NOMO-1 (cell line): ENCODE data around the gene NINJ2.

Experiments used
- DNase-seq, 2 experiments: peaks; one replicate each; lab custom pipeline; 2025; ENCODE audit not compliant: unreplicated experiment in 2 of 2; lab: John Stamatoyannopoulos, UW

The NINJ2 gene

DNA sequence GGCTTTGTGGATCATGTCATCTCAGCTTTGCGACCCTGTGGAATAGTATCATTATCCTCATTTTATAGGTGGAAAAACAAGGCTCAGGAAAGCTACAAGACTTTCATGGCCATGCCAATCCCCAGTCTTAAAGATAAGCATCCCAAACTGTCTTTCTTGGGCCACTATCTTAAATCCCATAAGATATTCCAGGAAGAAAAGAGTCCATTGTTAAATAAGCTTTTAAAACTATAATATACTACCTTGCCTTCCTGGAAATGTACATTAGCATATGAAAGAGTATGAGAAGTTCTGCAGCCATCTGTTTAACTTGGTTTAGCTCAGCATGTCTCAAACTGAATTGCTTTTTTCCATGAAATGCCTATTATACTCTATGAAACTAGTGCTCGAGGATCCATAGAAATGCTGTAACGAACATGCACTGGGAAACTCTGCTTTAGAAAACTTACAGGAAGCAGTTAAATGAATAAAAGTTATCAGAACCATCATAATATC lies 126.4 kb downstream of the NINJ2 start:
- DNase-seq = no peak

DNA sequence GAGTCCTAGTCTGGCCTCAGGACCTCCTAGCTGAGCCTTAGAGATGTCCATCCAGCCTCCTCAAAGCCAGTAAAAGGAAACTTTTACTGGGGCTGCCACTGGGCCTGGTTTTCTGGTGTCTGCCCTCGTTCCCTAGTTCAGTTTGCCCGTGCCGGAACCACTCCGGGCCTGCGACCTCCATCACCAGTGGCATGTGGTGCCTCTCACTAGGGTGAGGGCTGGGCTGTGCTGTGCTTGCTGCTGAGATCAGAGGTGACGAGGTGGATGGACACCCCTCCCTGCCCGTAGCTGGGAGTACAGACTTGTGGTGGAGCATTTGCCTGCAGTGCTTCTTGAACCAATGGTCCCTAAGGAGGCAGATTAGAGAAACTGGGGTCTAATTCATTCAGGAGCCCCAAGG lies 127.8 kb downstream of the NINJ2 start:
- DNase-seq = no peak

DNA sequence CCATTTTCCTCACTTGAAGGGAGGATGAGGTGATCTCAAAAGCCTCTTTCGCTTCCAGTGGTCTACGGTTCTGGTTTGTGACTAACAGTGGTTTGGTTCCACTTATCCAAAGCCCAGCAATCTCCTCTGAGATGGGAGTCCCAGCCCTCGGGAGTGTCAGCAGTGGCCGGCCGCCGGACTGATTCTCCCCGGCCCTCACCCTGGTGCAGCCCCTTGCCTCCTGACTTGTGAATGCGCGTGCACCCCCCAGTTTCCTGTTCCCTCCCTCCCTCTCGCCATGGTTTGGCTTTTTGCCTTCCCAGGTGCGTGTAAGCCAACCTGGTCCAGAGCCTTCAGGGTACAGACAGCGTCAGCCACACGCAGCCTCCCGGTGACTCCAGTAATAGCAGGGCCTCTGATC lies 129.0 kb downstream of the NINJ2 start:
- no peak for DNase-seq

DNA sequence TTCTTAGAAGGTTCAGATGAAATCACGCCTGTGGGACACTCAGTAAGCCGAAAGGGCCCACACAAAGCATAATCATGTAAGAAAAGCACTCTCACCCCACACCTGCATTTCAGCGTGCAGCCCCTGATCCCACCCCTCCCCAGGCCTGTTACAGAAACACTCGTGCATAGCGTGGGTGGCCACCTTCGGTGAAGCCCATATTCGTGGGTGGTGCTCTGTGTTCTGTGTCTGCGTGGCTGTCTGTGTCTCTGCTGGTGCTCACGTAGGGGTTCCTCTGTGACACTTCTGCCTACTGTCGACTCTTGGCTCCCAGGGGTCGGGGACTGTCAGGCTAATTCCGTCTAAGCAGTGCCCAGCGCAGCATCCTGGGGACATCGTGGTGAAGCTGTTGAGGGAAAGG lies 129.5 kb downstream of the NINJ2 start:
- no peak for DNase-seq

DNA sequence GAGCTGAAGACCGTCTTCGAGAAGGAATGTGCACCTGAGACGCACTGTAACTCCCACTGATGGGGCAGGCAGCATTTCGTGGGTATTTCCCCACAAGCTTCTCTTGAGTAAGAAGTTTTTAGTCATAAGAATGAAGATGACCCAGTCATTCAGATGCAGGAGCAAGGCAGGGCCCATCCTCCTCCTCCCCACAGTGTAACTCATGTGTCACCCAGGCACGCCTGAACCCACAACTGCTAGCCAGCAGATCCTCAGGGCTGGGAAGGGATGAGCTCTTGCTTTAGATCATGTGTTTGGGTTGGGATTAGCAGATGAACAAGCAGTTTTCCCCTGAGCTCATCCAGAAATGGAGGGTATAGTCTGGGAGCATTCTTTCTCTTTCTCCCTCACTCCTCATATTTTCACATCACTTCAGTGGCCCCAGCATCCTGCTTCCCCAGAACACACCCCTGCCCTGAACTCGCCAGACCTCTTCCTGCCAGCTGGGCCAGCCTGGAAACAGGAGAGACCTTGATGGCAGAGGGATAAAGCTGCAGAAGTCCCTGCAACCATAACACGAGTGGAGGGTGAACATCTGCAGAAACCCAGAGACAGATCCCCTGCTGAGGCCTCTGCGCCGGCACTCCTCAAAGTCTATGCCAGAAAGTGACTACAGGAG lies 130.2 kb downstream of the NINJ2 start:
- no peak for DNase-seq

DNA sequence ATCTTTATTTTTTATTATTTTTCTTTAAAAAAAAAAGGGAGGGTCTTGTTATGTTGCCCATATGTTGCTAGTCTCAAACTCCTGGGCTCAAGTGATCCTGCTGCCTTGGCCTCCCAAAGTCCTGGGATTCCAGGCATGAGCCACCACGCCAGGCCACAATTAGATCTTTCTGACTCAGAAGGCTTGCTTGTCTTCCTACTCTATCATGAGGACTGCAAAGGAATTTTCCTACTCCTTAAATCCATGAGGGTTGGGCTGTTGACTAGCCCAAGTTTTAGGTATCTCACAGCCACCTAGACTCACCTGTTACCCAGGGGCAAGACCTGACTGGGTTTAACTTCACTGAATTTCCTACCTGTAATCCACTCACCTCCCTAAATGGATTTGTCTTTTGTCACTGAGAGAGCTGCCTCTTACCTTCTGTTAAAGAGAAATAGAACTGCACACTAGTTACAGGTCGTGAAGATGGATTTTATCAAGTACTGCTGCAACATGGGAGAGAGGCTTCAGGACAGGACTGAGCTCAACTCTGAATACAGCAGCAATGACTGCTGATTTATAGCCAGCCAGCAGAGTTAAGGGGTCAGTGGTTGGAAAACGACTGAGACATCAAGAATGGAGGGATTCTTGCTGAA lies 131.2 kb downstream of the NINJ2 start:
- DNase-seq = no peak

DNA sequence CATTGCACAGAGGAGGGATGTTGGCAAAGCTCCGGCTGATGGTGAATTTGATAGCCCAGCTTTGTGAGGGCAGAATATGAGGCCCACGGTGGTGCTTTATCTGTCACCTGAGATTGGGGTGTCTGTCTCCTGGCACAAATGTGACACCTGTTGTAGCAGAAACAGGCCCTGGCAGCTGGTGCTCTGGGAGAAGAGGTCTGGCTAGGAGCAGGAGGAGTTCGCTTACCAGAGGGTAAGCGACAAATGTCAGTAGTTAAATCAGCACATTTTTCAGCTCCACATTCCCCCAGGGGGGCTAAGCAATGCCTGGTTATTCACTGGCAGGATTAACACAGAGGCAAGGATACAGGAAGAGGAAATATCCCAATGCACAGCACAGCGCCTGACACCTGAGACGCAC lies 132.4 kb downstream of the NINJ2 start:
- DNase-seq = no peak

DNA sequence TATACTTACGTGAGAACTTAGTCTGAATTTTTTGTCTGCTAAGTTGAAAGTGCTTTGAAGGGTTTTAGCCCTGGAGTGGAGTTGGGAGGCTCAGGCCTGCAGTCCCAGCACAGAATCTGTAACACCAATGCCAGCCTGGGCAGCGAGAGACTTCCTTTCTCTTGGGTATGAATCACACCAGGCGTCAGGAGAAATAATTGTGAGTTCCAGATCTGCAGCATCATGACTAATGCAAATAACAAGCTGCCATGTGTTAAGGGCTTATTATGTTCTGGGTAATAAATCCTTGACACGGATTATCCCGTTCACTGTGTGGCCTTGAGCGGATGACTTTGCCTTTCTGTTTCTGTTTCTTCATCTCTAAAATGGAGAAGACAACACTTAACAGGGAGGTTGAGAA lies 132.9 kb downstream of the NINJ2 start:
- DNase-seq = no peak

DNA sequence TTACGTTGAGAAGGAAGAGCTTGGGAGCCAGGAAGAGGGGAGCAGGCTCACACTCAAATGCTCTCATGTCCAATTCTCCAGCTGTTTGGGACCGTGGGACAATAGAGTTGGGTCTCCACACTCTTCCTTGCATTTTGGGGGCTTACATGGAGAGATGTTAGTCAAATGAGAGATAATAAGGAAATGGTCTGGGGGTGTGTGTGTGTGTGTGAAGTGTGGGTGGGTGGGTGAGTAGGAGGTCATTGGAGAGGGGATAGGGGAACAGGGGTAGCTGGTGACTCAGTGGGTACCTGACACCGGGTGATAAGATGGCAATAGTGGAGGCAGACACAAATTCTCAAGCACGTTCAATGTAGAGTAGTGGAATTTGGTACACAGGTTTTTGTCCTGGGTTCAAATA lies 135.5 kb downstream of the NINJ2 start:
- no peak for DNase-seq

DNA sequence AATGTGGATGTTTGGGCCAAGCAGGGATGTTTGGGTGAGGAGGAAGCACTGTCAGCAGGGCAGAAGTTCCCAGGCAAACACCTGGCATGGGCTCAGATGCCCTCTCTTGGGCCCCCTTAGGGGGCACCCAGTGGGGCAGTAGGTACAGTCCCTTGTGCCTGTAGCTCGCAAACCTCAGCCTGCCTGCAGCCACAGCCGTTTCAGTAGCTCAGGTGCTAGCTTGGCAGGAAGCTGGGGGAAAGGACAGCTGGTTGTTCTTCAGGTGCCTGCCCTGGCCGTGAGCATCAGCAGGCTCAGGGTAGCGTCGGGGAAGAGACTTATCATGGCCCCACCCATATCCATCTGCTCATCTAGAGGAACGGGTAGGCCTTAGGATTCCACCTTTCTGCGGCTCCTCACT lies 136.0 kb downstream of the NINJ2 start:
- no peak for DNase-seq

DNA sequence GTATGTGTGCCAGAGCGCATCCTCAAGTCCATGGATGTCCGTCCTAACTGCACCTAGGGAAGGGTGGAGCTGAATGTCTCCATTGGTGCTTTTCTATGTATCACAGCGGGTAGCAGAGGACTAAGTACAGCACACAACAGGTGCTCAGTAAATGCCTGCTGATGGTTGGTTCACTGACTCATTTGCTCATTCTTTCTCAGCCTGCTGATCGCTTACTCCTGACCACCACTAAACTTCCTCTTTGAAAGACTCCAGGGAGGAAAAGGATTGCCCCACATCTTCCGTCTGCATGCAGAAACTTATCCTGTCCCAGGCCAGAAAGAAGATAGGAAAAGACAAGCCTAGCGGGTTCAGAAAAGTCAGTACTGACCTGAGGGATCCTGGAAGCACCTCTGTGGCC lies 137.2 kb downstream of the NINJ2 start:
- peak in 1 of 2 experiments; percentile 29 for DNase-seq

DNA sequence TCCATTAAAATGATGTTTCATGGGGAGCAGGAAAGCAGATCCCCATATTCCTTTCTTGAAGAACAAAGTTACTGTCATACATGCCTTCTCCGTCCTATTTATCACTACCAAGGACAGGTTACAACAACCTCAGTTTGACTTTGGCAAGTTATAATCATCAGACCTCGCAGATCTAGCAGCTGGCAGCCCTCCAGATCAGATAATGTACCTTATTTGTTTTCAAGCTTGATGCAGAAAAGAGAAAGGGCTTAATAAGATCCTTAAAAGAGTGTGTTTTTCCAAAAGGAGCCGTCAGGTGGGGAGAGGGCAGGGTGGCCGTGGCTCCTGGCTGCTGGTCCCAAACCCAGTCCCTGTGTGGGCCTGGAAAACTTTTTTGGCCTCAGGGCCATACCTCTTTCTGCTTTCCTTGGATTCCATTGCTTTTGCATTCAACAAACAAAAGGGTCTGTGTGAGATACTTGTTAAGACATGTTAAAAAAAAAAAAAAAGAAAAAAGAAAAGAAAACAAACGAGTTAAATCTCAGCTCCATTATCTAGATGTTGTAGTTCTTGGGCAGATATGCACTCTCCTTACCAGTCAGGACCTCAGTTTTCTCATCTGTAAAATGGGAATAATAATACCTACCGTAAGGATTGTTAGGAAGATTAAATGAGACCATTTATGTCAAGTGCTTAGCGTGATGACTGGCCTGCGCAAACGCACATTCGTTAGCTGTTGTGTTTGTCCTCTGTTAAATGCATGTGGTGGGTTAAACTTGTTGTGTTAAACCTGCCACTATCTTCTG lies 138.9 kb downstream of the NINJ2 start:
- DNase-seq = no peak

DNA sequence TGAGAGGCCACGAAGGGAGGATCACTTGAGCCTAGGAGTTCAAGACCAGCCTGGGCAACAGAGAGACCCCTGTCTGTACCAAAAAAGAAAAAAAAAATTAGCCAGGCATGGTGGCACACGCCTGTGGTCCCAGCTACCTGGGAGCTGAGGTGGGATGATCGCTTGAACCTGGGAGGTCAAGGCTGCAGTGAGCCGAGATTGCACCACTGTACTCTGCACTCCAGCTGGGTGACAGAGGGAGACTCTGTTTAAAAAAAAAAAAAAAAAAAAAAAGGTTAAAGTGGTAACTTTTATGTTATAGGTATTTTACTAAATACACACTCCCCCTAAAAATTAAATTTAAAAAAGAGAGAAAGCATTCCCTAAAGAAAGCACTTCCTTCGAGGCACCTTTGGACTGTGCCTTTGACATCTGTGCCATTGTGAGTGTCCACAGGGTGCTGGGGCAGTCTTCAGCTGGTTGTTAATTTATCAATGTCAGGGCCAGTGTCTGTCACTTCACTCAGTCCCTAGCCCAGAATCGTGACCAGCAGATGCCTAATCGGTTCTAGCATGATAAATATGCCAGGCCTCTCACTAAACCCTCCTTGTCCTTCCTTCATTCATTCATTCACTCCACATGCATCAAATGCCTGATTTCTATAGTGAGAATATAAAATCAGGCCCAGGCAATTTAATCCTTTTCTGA lies 140.4 kb downstream of the NINJ2 start:
- DNase-seq = no peak

DNA sequence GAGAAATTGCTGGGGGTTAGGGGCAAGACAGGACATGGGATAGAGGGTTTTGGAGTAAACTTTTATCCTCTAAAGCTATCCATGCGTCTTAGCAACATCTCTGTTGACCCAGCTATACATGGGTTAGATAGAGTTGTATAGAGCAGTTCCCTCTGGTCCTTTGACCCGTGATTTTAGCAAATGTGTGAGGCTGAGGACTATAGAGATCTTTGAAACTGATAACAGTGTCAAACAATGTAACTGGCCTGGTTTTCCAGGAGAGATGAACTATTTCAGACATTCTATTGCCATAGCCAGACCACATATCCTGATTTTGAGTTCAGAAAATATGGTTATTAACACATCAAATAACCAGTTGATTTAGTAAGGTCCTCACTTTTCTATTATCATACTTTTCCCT lies 143.1 kb downstream of the NINJ2 start:
- DNase-seq = no peak

DNA sequence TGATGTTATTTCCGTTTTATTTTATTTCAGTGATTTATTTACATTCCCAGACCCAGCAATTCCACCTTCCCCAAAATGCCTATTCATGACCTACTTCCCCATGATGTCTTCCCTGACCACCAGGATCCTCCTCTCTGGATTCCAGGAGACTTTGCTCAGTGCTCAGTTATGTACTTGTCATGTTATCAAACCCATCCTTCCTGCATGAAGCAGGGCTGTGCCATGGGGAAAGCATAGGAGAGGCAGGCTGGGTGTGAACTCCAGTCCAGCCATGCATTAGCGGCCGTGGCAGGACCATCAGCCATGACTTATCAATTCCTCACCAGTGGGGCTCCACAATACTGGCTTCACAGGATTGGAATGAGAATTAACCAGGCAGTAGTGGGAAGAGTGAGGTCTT lies 145.7 kb downstream of the NINJ2 start:
- DNase-seq = no peak
